Ishikawa (cell line): ENCODE measurements around the gene AP3S1.
A peak's percentile ranks its signal among the peaks of the same experiment; 100 is the strongest.

Source experiments
- CEBPB ChIP-seq: IDR thresholded peaks from 2 replicates; pipeline ENCODE4 v1.6.1; 2012
- CREB1 ChIP-seq: IDR thresholded peaks from 2 replicates; pipeline ENCODE4 v1.6.1; 2012; ENCODE audit warnings: low read depth
- EGR1 ChIP-seq: IDR thresholded peaks from 2 replicates; pipeline ENCODE4 v1.6.1; 2012
- EP300 ChIP-seq: IDR thresholded peaks from 2 replicates; pipeline ENCODE4 v1.6.1; 2012; ENCODE audit warnings: borderline replicate concordance
- FOXM1 ChIP-seq: IDR thresholded peaks from 2 replicates; pipeline ENCODE4 v1.6.1; 2012; ENCODE audit warnings: low read depth, borderline replicate concordance
- NFIC ChIP-seq: IDR thresholded peaks from 2 replicates; pipeline ENCODE4 v1.6.1; 2012
- RAD21 ChIP-seq: IDR thresholded peaks from 2 replicates; pipeline ENCODE4 v1.6.1; 2012; ENCODE audit warnings: low read depth
- TAF1 ChIP-seq: IDR thresholded peaks from 2 replicates; pipeline ENCODE4 v1.6.1; 2012; ENCODE audit warnings: low read depth, mild to moderate bottlenecking
- TCF12 ChIP-seq: IDR thresholded peaks from 2 replicates; pipeline ENCODE4 v1.6.1; 2012; ENCODE audit warnings: low read depth
- TEAD4 ChIP-seq: IDR thresholded peaks from 2 replicates; pipeline ENCODE4 v1.6.1; 2012
- YY1 ChIP-seq: IDR thresholded peaks from 2 replicates; pipeline ENCODE4 v1.6.1; 2012; ENCODE audit warnings: low read depth
- ZBTB7A ChIP-seq: IDR thresholded peaks from 2 replicates; pipeline ENCODE4 v1.6.1; 2012; ENCODE audit warnings: low read depth
- TF ChIP-seq, protein P1 (sequence below): IDR thresholded peaks from 2 replicates; pipeline ENCODE4 v1.6.1; 2012; ENCODE audit warnings: low read depth, mild to moderate bottlenecking
- TF ChIP-seq, protein P2 (sequence below): IDR thresholded peaks from 2 replicates; pipeline ENCODE4 v1.6.1; 2012
- TF ChIP-seq, protein P3 (sequence below): IDR thresholded peaks from 2 replicates; pipeline ENCODE4 v1.6.1; 2012

Gene AP3S1

DNA sequence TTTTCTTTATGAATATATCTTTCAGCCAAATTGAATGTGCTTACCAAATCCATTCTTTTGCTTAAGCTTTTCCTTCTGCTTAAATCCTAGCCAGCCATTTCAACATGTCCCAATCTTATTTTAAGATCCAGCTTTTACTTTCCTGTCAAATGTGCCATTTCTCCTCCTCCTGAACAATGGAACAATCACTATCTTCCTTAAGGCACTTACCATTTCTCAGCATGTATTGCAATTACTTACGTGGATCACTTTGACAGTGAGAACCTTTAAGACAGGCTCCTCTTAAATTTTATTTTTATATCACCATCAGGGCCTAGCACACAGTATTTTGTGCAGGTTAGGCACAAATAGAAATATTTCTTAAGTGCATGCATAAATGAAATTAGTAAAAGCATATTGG lies 20.9 kb upstream of the AP3S1 start:
- TF ChIP-seq FOXM1, result no peak
- TF ChIP-seq TEAD4, result no peak
- no peak for TF ChIP-seq ZBTB7A
- no peak for TF ChIP-seq RAD21
- TF ChIP-seq, protein P1, sequence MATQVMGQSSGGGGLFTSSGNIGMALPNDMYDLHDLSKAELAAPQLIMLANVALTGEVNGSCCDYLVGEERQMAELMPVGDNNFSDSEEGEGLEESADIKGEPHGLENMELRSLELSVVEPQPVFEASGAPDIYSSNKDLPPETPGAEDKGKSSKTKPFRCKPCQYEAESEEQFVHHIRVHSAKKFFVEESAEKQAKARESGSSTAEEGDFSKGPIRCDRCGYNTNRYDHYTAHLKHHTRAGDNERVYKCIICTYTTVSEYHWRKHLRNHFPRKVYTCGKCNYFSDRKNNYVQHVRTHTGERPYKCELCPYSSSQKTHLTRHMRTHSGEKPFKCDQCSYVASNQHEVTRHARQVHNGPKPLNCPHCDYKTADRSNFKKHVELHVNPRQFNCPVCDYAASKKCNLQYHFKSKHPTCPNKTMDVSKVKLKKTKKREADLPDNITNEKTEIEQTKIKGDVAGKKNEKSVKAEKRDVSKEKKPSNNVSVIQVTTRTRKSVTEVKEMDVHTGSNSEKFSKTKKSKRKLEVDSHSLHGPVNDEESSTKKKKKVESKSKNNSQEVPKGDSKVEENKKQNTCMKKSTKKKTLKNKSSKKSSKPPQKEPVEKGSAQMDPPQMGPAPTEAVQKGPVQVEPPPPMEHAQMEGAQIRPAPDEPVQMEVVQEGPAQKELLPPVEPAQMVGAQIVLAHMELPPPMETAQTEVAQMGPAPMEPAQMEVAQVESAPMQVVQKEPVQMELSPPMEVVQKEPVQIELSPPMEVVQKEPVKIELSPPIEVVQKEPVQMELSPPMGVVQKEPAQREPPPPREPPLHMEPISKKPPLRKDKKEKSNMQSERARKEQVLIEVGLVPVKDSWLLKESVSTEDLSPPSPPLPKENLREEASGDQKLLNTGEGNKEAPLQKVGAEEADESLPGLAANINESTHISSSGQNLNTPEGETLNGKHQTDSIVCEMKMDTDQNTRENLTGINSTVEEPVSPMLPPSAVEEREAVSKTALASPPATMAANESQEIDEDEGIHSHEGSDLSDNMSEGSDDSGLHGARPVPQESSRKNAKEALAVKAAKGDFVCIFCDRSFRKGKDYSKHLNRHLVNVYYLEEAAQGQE, result no peak
- no peak for TF ChIP-seq NFIC
- no peak for TF ChIP-seq TCF12
- no peak for TF ChIP-seq EP300
- TF ChIP-seq, protein P2, sequence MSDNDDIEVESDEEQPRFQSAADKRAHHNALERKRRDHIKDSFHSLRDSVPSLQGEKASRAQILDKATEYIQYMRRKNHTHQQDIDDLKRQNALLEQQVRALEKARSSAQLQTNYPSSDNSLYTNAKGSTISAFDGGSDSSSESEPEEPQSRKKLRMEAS, result no peak
- no peak for TF ChIP-seq EGR1
- no peak for TF ChIP-seq CREB1

DNA sequence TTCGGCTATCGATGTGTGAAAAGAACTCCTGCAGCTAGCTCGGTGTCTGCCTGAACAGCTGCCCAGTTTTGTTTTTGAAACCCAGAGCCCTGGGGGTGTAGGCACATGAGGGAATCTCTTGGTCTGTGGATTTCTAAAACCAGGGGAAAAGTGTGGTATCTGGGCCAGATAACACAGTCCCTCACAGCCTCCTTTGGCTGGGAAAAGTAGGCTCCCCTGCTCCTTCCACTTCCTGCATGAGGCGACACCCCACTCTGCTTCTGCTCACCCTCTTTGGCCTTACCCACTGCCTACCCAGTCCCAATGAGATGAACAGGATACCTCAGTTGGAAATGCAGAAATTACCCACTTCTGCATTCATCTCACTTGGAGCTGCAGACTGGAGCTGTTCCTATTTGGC lies 15.8 kb upstream of the AP3S1 start:
- TF ChIP-seq EGR1 (no peak), CEBPB (no peak), EP300 (no peak), YY1 (no peak), FOXM1 (no peak), NFIC (no peak), TCF12 (no peak), TAF1 (no peak), TEAD4 (no peak)
- TF ChIP-seq, protein P2, result no peak
- TF ChIP-seq, protein P3, sequence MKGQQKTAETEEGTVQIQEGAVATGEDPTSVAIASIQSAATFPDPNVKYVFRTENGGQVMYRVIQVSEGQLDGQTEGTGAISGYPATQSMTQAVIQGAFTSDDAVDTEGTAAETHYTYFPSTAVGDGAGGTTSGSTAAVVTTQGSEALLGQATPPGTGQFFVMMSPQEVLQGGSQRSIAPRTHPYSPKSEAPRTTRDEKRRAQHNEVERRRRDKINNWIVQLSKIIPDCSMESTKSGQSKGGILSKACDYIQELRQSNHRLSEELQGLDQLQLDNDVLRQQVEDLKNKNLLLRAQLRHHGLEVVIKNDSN, result no peak
- TF ChIP-seq, protein P1, result no peak

DNA sequence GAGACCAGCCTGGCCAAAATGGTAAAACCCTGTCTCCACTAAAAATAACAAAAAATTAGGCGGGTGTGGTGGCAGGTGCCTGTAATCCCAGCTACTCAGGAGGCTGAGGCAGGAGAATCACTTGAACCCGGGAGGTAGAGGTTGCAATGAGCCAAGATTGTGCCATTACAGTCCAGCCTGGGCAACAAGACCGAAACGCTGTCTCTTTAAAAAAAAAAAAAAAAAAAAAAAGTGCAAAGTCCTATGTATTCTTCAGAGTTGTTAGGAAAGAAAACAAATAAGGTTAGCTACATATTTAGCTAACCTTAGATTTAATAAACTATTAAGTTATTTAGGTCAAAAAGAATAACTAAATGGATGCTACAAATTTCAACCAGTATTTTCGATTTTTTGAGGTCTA lies 11.8 kb upstream of the AP3S1 start:
- TF ChIP-seq NFIC, result no peak
- no peak for TF ChIP-seq TAF1
- no peak for TF ChIP-seq RAD21
- no peak for TF ChIP-seq CEBPB
- TF ChIP-seq EGR1, result no peak
- no peak for TF ChIP-seq TCF12
- TF ChIP-seq, protein P3, result no peak
- TF ChIP-seq YY1, result no peak
- TF ChIP-seq EP300, result no peak
- no peak for TF ChIP-seq FOXM1
- no peak for TF ChIP-seq ZBTB7A
- no peak for TF ChIP-seq TEAD4
- TF ChIP-seq, protein P1, result no peak
- no peak for TF ChIP-seq CREB1
- TF ChIP-seq, protein P2, result no peak

DNA sequence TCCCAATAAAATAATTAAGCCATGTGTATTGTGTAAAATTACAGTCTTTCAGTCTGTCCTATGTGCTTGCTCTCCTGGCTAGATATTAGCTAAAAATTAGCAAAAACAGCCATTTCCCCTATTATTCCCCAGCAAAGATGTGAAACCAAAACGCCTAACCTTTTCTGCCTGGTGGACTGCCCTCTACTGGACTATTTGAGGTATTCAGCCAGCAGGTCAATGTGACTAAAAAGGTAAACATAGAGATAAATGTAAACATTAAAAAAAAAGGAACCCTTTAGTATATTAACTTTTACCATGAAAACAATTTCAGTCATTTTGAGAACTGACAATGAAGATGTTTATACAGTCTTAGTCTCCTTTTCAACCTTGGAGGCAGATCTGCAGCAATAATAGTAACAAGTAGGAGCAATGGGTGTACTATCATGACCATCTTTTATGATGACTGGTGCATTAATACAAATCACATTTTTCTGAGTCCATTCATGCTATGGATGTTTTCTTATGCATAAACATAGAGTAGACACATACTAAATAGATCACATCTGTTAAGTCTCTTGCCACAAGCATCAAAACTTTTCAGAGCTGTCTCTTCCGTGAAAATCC lies 10.5 kb upstream of the AP3S1 start:
- no peak for TF ChIP-seq EP300
- peak; percentile 55 for TF ChIP-seq RAD21

DNA sequence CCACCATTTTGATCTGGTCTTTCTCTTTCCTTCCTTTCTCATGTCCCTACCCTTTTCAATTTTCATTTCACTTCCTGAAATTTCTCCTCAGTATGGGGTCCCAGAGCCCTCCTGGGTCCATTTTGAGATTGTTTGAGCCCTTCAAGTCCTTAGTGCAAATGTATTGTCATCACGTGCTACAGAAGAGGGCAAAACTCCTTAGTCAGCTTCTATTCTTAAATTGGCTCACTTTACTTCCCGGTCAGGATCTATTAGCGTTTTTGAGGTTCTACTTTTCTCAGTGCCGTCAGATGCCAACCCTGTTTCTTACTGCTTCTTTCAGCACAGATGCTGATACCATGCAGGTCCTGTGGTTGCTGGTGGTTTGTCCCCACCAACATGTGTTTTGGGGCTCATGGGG lies 6.3 kb upstream of the AP3S1 start:
- no peak for TF ChIP-seq NFIC
- no peak for TF ChIP-seq TCF12
- TF ChIP-seq RAD21, result no peak
- TF ChIP-seq, protein P2, result no peak
- no peak for TF ChIP-seq CREB1
- no peak for TF ChIP-seq TEAD4
